ENCODE data around the gene PARD6A. TPM values are rescaled to one million over a fixed set of nuclear protein-coding genes. Genes with fewer than 3 reads are reported as not detected.

PARD6A gene
- total RNA-seq, 1 experiment from 2014 or later: 10.8 TPM

DNA sequence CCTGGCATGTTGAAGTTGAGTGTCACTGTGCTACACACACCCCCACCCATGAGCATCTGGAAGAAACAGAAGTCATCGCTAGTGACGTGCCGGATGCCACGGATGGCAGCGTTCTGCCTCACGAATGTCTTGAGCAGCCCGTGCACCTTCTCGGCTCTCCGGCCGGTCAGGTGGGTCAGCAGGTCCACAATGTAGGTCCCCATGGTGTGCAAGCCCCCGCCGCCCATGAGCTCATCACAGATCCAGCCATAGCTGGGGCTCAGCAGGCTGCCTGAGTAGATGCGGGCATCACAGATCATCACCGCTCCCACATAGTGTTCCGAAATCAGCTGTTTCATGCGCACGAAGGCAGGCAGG, 14.8 kb downstream of the PARD6A start:
- H3K36me3 ChIP-seq (ENCODE audit: control insufficient read depth, insufficient read depth, low read length): no peaks in the 10 kb centered on the region; the same call in 1 of the 2 replicates
- H3K4me1 ChIP-seq (ENCODE audit: control insufficient read depth, insufficient read depth, low read length): no peaks in the 10 kb centered on the region
- H3K27me3 ChIP-seq (ENCODE audit: control insufficient read depth, insufficient read depth, low read length): no peaks in the 10 kb centered on the region
- in situ Hi-C loops (cut with HindIII; ENCODE audit: low pct_unique_long_range_greater_than_20kb, low sequenced_read_pairs): no loop called here
- ATAC-seq: no peak
- DNase-seq (ENCODE audit: low read depth, low spot score): no peak
- TF ChIP-seq, protein P1, sequence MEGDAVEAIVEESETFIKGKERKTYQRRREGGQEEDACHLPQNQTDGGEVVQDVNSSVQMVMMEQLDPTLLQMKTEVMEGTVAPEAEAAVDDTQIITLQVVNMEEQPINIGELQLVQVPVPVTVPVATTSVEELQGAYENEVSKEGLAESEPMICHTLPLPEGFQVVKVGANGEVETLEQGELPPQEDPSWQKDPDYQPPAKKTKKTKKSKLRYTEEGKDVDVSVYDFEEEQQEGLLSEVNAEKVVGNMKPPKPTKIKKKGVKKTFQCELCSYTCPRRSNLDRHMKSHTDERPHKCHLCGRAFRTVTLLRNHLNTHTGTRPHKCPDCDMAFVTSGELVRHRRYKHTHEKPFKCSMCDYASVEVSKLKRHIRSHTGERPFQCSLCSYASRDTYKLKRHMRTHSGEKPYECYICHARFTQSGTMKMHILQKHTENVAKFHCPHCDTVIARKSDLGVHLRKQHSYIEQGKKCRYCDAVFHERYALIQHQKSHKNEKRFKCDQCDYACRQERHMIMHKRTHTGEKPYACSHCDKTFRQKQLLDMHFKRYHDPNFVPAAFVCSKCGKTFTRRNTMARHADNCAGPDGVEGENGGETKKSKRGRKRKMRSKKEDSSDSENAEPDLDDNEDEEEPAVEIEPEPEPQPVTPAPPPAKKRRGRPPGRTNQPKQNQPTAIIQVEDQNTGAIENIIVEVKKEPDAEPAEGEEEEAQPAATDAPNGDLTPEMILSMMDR (IDR thresholded peaks at IDR 0.05): no peak
- TF ChIP-seq POLR2AphosphoS5 (IDR thresholded peaks at IDR 0.05; ENCODE audit: low read depth, low read length) (no peak), SIN3A (IDR thresholded peaks at IDR 0.05; ENCODE audit: borderline replicate concordance, insufficient read depth, low read depth, low read length) (no peak)
- TF ChIP-seq, protein P2, sequence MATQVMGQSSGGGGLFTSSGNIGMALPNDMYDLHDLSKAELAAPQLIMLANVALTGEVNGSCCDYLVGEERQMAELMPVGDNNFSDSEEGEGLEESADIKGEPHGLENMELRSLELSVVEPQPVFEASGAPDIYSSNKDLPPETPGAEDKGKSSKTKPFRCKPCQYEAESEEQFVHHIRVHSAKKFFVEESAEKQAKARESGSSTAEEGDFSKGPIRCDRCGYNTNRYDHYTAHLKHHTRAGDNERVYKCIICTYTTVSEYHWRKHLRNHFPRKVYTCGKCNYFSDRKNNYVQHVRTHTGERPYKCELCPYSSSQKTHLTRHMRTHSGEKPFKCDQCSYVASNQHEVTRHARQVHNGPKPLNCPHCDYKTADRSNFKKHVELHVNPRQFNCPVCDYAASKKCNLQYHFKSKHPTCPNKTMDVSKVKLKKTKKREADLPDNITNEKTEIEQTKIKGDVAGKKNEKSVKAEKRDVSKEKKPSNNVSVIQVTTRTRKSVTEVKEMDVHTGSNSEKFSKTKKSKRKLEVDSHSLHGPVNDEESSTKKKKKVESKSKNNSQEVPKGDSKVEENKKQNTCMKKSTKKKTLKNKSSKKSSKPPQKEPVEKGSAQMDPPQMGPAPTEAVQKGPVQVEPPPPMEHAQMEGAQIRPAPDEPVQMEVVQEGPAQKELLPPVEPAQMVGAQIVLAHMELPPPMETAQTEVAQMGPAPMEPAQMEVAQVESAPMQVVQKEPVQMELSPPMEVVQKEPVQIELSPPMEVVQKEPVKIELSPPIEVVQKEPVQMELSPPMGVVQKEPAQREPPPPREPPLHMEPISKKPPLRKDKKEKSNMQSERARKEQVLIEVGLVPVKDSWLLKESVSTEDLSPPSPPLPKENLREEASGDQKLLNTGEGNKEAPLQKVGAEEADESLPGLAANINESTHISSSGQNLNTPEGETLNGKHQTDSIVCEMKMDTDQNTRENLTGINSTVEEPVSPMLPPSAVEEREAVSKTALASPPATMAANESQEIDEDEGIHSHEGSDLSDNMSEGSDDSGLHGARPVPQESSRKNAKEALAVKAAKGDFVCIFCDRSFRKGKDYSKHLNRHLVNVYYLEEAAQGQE (IDR thresholded peaks at IDR 0.05; ENCODE audit: insufficient read depth in 1 of 2, low read depth in 2 of 2, low read length in 1 of 2): no peak
- H3K9me3 ChIP-seq (ENCODE audit: control insufficient read depth, insufficient read depth, low read depth, low read length): no peaks in the 10 kb centered on the region
- ChIA-PET POLR2A (no interaction called here), CTCF (no interaction called here)
- no peak overlapping the region for H3K4me3 ChIP-seq (ENCODE audit: low read depth in 2 of 2, low read length in 2 of 2)
- intact Hi-C loops (cut with micrococcal nuclease; ENCODE audit: unreplicated experiment): loop anchor here (10.0 kb wide), 1 partner anchor 129 kb away; the partner anchor contains the start of genes RANBP10 and TSNAXIP1
- BruUV-seq (replicated peaks): no TSS peak
- no peak overlapping the region for H3K27ac ChIP-seq (ENCODE audit: low read length)

DNA sequence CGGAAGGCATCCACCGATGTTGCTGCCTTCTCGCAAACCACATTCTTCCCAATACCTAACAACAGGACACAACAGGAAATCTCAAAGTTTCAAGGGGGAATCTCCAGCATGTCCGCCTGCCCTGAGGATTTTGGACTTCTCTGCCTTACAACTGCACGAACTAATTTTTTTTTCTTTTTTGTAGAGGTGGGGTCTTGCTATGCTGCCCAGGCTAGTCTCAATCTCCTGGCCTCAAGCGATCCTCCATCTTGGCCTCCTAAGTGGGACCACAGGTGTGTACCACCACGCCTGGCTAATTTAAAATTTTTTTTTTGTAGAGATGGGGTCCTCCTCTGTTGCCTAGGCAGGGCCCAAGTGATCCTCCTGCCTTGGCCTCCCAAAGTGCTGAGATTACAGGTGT, 15.2 kb downstream of the PARD6A start:
- TF ChIP-seq, protein P2 (IDR thresholded peaks at IDR 0.05; ENCODE audit: insufficient read depth in 1 of 2, low read depth in 2 of 2, low read length in 1 of 2): no peak
- TF ChIP-seq, protein P1 (IDR thresholded peaks at IDR 0.05): no peak
- TF ChIP-seq POLR2AphosphoS5 (IDR thresholded peaks at IDR 0.05; ENCODE audit: low read depth, low read length) (no peak), TCF7L2 (IDR thresholded peaks at IDR 0.05; ENCODE audit: low read depth, low read length) (no peak), SIN3A (IDR thresholded peaks at IDR 0.05; ENCODE audit: borderline replicate concordance, insufficient read depth, low read depth, low read length) (no peak)
- no peaks in the 10 kb centered on the region for H3K4me1 ChIP-seq (ENCODE audit: control insufficient read depth, insufficient read depth, low read length)
- CTCF ChIA-PET: no interaction called here
- no TSS peak for BruUV-seq (replicated peaks)
- no peak overlapping the region for H3K4me3 ChIP-seq (ENCODE audit: low read depth in 2 of 2, low read length in 2 of 2)
- intact Hi-C loops (cut with micrococcal nuclease; ENCODE audit: unreplicated experiment) (loop anchor here (10.0 kb wide), 1 partner anchor 129 kb away; the partner anchor contains the start of genes RANBP10 and TSNAXIP1), in situ Hi-C loops (cut with HindIII; ENCODE audit: low pct_unique_long_range_greater_than_20kb, low sequenced_read_pairs) (no loop called here)
- DNase-seq (ENCODE audit: low read depth, low spot score) (no peak), ATAC-seq (no peak)
- H3K36me3 ChIP-seq (ENCODE audit: control insufficient read depth, insufficient read depth, low read length): no peaks in the 10 kb centered on the region; the same call in 1 of the 2 replicates
- H3K9me3 ChIP-seq (ENCODE audit: control insufficient read depth, insufficient read depth, low read depth, low read length): no peaks in the 10 kb centered on the region
- H3K27me3 ChIP-seq (ENCODE audit: control insufficient read depth, insufficient read depth, low read length): no peaks in the 10 kb centered on the region
- POLR2A ChIA-PET: no interaction called here
- H3K27ac ChIP-seq (ENCODE audit: low read length): no peak overlapping the region
